ENCODE data around the gene ICAM1.
"Not testable (repeated sequence)": the region's sequence is repeated elsewhere in the genome, so short reads cannot be mapped to it uniquely, and the experiment has no call there.

ICAM1 gene

GRCh38 chr19:10277795-10278589 lies 7.1 kb downstream of the ICAM1 start:
- no peak for DNase-seq (ENCODE audit: low spot score)

- no peak for DNase-seq (ENCODE audit: low spot score)
These were observed 8.0 kb downstream of the ICAM1 start for GRCh38 chr19:10278935-10279334.

- no peak for DNase-seq (ENCODE audit: low spot score)
These were observed 9.0 kb downstream of the ICAM1 start for GRCh38 chr19:10279737-10280442.

GRCh38 chr19:10282043-10282442 lies 11.1 kb downstream of the ICAM1 start:
- not testable (repeated sequence) for DNase-seq (ENCODE audit: low spot score)

- DNase-seq (ENCODE audit: low spot score) = no peak
These were observed 12.6 kb downstream of the ICAM1 start for GRCh38 chr19:10283301-10284064.

DNA sequence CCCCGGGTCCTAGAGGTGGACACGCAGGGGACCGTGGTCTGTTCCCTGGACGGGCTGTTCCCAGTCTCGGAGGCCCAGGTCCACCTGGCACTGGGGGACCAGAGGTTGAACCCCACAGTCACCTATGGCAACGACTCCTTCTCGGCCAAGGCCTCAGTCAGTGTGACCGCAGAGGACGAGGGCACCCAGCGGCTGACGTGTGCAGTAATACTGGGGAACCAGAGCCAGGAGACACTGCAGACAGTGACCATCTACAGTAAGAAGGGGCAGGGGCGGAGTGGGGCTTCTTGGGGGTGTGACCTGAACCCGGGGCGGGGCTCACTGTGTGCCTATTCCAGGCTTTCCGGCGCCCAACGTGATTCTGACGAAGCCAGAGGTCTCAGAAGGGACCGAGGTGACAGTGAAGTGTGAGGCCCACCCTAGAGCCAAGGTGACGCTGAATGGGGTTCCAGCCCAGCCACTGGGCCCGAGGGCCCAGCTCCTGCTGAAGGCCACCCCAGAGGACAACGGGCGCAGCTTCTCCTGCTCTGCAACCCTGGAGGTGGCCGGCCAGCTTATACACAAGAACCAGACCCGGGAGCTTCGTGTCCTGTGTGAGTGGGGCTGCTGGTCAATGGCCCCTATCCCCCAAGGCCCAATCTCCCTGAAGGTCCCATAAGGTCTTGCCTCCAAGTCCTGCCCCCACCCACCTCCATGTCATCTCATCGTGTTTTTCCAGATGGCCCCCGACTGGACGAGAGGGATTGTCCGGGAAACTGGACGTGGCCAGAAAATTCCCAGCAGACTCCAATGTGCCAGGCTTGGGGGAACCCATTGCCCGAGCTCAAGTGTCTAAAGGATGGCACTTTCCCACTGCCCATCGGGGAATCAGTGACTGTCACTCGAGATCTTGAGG lies 13.4 kb downstream of the ICAM1 start:
- no peak for DNase-seq (ENCODE audit: low spot score)

GRCh38 chr19:10284960-10285278 lies 14.0 kb downstream of the ICAM1 start:
- DNase-seq (ENCODE audit: low spot score) = no peak

GRCh38 chr19:10285393-10285792 lies 14.5 kb downstream of the ICAM1 start:
- DNase-seq (ENCODE audit: low spot score) = peak; percentile 27

DNA sequence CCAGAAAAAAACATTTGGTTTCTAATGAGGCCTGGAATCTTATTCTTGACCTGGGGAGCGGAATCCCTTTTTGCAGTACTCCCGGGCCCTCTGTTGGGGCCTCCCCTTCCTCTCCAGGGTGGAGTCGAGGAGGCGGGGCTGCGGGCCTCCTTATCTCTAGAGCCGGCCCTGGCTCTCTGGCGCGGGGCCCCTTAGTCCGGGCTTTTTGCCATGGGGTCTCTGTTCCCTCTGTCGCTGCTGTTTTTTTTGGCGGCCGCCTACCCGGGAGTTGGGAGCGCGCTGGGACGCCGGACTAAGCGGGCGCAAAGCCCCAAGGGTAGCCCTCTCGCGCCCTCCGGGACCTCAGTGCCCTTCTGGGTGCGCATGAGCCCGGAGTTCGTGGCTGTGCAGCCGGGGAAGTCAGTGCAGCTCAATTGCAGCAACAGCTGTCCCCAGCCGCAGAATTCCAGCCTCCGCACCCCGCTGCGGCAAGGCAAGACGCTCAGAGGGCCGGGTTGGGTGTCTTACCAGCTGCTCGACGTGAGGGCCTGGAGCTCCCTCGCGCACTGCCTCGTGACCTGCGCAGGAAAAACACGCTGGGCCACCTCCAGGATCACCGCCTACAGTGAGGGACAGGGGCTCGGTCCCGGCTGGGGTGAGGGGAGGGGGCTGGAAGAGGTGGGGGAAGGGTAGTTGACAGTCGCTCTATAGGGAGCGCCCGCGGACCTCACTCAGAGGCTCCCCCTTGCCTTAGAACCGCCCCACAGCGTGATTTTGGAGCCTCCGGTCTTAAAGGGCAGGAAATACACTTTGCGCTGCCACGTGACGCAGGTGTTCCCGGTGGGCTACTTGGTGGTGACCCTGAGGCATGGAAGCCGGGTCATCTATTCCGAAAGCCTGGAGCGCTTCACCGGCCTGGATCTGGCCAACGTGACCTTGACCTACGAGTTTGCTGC lies 16.1 kb downstream of the ICAM1 start, which contains the start of gene ICAM4:
Gene ICAM4 (plus strand): TSS at position 153 of the 935 bp plus-strand sequence. CDS start 58 bp downstream, at position 211.
- no peak for DNase-seq (ENCODE audit: low spot score)

- peak; percentile 86 for DNase-seq (ENCODE audit: low spot score)
These were observed 17.8 kb downstream of the ICAM1 start for GRCh38 chr19:10288662-10289166.

DNA sequence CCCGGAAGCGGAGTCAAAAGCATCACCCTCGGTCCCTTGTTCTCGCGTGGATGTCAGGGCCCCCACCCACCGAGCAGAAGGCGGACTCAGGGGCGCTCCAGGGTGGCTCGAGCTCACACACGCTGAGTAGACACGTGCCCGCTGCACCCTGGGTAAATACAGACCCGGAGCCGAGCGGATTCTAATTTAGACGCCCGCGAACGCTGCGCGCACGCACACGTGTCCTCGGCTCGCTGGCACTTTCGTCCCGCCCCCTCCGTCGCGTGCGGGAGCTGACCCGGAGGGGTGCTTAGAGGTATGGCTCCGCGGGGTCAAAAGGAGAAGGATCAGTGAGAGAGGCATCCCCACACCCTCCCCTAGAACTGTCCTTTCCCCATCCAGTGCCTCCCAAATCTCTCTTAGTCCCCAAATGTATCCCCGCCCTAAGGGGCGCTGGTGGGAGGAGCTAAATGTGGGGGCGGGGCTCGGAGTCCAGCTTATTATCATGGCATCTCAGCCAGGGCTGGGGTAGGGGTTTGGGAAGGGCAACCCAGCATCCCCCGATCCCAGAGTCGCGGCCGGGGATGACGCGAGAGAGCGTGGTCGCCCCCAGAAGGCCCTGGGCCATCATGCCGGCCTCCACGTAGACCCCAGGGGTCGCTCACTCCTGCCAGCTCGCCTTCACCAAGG lies 18.4 kb downstream of the ICAM1 start:
- DNase-seq (ENCODE audit: low spot score) = peak; percentile 96

DNA sequence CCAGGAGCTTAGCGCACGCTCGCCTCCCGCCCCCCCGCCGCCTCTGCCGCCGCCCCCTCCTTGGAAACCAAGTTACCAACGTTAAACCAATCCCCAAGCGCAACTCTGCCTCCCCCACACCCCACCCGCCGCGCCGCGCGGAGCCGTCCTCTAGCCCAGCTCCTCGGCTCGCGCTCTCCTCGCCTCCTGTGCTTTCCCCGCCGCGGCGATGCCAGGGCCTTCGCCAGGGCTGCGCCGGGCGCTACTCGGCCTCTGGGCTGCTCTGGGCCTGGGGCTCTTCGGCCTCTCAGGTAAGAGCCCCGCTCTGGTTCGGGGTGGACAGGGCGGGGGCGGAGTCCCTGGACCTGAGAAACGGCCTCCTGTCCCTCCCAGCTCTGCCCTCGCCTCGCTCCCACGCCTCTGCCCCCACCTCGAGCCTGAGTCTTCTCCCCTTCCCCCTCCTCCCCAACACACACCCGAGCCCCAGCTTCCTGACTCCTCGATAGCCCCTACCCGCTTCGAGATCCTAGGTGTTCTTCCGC lies 19.0 kb downstream of the ICAM1 start, which contains the start of gene ICAM5:
Gene ICAM5 (plus strand): TSS at position 117 of the 521 bp plus-strand sequence. CDS start 92 bp downstream, at position 209.
- peak; percentile 59 for DNase-seq (ENCODE audit: low spot score)

DNA sequence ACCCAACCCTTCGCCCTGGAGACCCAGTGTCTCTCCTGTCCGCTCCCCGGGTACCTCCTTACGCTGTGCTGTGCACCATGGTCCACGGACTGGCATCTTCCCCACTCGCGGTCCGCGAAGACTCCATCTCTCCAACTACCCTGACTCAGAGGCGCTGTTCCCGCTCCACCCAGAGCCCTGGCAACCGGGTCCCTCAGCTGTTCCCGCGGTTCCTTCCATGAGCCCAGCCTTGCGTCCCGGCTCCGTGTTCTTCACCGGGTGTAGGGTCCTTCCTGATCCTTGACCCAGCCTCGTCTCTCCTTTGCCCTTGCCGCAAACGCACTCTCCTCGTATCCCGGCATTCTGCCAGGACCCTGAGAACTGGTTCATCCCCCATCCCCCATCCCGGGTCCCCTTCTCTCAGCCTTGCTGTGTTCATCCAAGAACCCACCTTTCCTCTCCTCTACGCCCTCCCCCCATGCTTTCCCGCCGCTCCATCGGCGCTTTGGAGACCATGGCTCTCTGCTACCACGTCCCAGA lies 19.5 kb downstream of the ICAM1 start:
- no peak for DNase-seq (ENCODE audit: low spot score)

DNA sequence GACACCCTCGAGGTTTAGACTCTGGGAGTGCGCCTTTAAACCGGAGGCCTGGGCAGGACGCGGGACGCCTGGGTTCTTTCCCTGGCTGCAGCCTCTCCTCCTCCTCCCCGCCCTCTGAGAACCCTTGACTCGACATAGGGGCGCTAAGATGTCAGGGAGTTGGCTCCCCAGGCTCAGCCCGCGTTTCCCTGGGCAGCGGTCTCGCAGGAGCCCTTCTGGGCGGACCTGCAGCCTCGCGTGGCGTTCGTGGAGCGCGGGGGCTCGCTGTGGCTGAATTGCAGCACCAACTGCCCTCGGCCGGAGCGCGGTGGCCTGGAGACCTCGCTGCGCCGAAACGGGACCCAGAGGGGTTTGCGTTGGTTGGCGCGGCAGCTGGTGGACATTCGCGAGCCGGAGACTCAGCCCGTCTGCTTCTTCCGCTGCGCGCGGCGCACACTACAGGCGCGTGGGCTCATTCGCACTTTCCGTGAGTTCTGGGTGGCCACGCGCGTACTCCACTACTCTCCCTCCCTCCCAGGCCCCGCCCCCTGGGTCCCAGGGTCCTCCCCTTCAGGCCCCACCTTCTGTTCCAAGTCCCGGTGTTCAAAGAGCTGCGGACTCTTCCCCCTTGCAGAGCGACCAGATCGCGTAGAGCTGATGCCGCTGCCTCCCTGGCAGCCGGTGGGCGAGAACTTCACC lies 20.1 kb downstream of the ICAM1 start:
- DNase-seq (ENCODE audit: low spot score) = peak; percentile 75

- DNase-seq (ENCODE audit: low spot score) = no peak
These were observed 20.8 kb downstream of the ICAM1 start for GRCh38 chr19:10291554-10292205.

DNA sequence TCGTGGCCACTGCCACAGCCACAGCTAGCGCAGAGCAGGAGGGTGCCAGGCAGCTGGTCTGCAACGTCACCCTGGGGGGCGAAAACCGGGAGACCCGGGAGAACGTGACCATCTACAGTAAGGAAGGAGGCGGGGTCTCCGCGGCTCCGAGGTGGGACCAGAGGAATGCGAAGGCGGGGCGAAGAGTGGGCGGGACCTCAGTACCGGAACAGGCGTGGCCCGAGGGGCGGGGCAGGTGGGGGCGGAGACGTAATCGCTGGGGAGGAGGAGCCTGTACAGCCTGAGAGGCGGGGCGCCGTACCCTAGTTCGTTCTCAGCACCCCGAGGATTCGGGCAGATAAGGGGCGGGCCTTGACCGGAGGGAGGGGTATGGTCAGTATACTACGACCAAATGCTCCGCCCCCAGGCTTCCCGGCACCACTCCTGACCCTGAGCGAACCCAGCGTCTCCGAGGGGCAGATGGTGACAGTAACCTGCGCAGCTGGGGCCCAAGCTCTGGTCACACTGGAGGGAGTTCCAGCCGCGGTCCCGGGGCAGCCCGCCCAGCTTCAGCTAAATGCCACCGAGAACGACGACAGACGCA lies 21.4 kb downstream of the ICAM1 start:
- DNase-seq (ENCODE audit: low spot score) = peak; percentile 81

GRCh38 chr19:10292789-10293636 lies 22.1 kb downstream of the ICAM1 start:
- no peak for DNase-seq (ENCODE audit: low spot score)
